HL-60 (cell line): ENCODE measurements around the gene APOL3.
"Not testable (repeated sequence)": the region's sequence is repeated elsewhere in the genome, so short reads cannot be mapped to it uniquely, and the experiment has no call there.

Source experiments
- DNase-seq, 2 experiments: peaks; one replicate each; pipeline ENCODE4 v3.0.0-alpha.2; 2010 to 2020; ENCODE audit warnings: low read depth in 1 of 2, low spot score in 1 of 2
- H3K27ac ChIP-seq: fragments of 250-450 bp; sonication (Bioruptor Pico); replicated peaks from 2 replicates; pipeline ENCODE4 v1.5.1; 2020; ENCODE audit warnings: mild to moderate bottlenecking, moderate library complexity
- H3K27me3 ChIP-seq: fragments of 250-450 bp; sonication (Bioruptor Pico); 2 replicates; pipeline ENCODE4 v1.5.1; 2021; ENCODE audit warnings: mild to moderate bottlenecking, moderate library complexity; ENCODE audit not compliant: insufficient read depth, poor library complexity, severe bottlenecking
- H3K4me3 ChIP-seq: replicated peaks from 2 replicates; pipeline ENCODE4 v1.5.1; 2011; ENCODE audit warnings: mild to moderate bottlenecking, control low read depth, low read length; ENCODE audit not compliant: insufficient read depth
- GABPA ChIP-seq: IDR thresholded peaks from 2 replicates; pipeline ENCODE4 v1.6.1; 2012; ENCODE audit warnings: low read depth
- POLR2AphosphoS5 ChIP-seq: IDR thresholded peaks from 2 replicates; pipeline ENCODE4 v1.6.1; 2012; ENCODE audit warnings: low read depth
- SPI1 ChIP-seq: IDR thresholded peaks from 2 replicates; pipeline ENCODE4 v1.6.1; 2012; ENCODE audit warnings: low read depth, mild to moderate bottlenecking, borderline replicate concordance
- TF ChIP-seq, protein P1 (sequence below): IDR thresholded peaks from one replicate; pipeline ENCODE4 v1.5.1; 2011; ENCODE audit warnings: low read length, control low read depth, inconsistent platforms; ENCODE audit not compliant: insufficient read depth
- TF ChIP-seq, protein P2 (sequence below): IDR thresholded peaks from 2 replicates; pipeline ENCODE4 v1.6.1; 2012; ENCODE audit warnings: low read depth; ENCODE audit not compliant: insufficient replicate concordance

Gene APOL3

DNA sequence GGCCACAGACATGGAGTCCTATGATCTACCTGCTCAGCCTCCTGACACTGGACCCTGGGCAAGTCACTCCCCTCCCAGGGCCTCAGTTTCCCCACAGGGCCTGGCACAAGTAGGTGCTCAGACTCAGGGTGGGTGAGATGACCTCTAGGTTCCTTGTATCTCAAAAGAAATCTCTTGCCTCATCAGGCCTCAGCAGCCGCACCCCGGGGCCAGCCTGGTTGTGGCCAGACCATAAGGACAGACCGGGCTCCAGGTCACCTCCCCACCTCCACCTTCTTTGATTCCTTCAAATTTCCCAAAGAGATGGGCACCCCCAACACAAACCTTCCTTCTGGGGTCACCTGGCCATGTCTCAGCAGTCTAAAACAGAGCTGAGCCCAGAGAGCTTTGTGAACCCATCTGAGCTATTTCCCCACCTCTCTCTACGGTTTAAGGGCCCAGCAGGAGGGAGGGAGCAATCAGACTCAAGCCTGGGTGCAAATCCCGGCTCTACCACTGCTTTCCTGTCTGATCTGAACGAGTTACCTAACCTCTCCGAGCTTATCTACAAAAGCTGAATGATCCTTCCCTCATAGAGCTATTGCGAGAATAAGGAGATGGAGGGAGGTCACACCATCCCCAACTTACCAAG is 43.6 kb upstream of the APOL3 start:
- DNase-seq, result no peak
- TF ChIP-seq SPI1, result no peak
- TF ChIP-seq GABPA, result no peak
- TF ChIP-seq, protein P1, sequence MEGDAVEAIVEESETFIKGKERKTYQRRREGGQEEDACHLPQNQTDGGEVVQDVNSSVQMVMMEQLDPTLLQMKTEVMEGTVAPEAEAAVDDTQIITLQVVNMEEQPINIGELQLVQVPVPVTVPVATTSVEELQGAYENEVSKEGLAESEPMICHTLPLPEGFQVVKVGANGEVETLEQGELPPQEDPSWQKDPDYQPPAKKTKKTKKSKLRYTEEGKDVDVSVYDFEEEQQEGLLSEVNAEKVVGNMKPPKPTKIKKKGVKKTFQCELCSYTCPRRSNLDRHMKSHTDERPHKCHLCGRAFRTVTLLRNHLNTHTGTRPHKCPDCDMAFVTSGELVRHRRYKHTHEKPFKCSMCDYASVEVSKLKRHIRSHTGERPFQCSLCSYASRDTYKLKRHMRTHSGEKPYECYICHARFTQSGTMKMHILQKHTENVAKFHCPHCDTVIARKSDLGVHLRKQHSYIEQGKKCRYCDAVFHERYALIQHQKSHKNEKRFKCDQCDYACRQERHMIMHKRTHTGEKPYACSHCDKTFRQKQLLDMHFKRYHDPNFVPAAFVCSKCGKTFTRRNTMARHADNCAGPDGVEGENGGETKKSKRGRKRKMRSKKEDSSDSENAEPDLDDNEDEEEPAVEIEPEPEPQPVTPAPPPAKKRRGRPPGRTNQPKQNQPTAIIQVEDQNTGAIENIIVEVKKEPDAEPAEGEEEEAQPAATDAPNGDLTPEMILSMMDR, result no peak
- TF ChIP-seq POLR2AphosphoS5, result no peak
- TF ChIP-seq, protein P2, sequence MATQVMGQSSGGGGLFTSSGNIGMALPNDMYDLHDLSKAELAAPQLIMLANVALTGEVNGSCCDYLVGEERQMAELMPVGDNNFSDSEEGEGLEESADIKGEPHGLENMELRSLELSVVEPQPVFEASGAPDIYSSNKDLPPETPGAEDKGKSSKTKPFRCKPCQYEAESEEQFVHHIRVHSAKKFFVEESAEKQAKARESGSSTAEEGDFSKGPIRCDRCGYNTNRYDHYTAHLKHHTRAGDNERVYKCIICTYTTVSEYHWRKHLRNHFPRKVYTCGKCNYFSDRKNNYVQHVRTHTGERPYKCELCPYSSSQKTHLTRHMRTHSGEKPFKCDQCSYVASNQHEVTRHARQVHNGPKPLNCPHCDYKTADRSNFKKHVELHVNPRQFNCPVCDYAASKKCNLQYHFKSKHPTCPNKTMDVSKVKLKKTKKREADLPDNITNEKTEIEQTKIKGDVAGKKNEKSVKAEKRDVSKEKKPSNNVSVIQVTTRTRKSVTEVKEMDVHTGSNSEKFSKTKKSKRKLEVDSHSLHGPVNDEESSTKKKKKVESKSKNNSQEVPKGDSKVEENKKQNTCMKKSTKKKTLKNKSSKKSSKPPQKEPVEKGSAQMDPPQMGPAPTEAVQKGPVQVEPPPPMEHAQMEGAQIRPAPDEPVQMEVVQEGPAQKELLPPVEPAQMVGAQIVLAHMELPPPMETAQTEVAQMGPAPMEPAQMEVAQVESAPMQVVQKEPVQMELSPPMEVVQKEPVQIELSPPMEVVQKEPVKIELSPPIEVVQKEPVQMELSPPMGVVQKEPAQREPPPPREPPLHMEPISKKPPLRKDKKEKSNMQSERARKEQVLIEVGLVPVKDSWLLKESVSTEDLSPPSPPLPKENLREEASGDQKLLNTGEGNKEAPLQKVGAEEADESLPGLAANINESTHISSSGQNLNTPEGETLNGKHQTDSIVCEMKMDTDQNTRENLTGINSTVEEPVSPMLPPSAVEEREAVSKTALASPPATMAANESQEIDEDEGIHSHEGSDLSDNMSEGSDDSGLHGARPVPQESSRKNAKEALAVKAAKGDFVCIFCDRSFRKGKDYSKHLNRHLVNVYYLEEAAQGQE, result no peak
- H3K27me3 ChIP-seq, result no peaks in the 10 kb centered on the region
- H3K27ac ChIP-seq, result no peak overlapping the region
- H3K4me3 ChIP-seq, result no peak overlapping the region

DNA sequence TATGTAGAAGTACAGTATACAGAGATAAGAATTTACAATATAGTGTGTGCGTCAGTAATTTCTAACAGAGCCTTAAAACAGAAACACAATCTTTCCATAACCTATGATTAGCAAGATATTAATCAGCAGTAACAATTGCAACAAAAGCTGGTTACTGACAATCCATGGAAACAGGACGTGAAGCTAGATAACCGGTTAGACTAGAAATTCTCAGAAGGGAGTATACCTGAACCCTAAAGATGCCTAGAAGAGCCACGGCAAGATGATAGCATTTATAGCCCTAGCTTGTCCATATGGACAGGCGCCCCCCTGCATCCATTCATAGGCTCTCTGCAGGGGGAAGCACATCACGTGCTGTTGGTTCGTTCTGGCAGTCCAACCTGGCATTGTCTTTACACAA is 42.9 kb upstream of the APOL3 start:
- not testable (repeated sequence) for H3K4me3 ChIP-seq, DNase-seq, H3K27ac ChIP-seq, H3K27me3 ChIP-seq

DNA sequence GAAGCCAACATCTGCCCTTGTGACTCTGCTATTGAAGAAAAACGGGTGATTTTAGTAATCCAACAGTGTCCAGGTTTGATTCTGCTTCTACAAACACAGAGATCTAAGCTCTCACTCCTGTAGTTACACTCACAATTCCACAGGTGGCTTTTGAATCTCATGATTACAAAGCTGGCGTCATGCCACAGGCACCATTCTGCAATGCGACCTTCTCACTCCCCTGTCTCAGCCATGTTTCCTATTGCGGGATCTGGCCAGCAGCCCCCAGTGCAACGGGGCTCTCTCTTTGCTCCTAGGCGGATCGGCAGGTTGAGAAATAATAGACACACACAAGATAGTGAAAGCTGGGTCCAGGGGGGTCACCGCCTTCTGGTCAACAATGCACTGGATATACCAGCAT is 42.4 kb upstream of the APOL3 start:
- not testable (repeated sequence) for H3K27me3 ChIP-seq, DNase-seq, H3K27ac ChIP-seq, H3K4me3 ChIP-seq

DNA sequence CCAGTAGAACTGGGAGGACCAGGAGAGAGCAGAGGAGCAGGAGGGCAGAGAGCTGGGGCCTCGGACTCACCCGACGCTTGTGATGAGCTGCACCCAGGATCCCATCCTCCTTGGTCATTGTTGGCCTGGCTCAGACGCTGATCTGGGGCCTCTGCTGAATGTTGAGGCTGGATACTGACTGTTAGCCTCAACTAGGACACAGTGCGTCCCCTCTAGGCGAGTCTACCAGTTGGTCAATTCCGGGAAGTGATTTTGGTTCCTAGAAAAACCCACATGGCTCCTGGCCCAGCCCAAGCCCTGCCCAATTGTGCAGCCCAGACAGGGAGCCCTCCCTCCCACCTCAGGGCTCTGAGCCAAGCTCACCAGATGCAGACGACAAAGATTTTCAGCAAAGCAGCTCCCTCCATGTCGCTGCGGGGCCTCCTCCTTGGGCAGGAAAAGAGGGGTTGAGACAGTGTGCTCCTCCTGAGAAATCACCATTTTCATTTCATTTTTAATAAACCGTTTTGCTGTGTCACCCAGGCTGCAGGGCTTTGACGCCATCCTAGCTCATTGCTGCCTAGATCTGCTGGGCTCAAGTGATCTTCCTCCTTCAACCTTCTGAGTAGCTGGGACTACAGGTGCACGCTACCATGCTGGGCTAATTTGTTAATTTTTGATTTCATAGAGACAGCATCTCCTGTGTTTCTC is 41.2 kb upstream of the APOL3 start, which contains the start of gene APOL4:
APOL4 (minus strand) TSS at position 180 of the 690 bp plus-strand sequence; CDS start at position 105, 75 bp downstream.
- no peak for DNase-seq
- Histone ChIP-seq H3K27me3 (no peaks in the 10 kb centered on the region), H3K27ac (no peak within 1 kb of the TSS), H3K4me3 (no peak within 1 kb of the TSS)
- TF ChIP-seq SPI1 (no peak), POLR2AphosphoS5 (no peak), GABPA (no peak)
- TF ChIP-seq, protein P2, result no peak
- TF ChIP-seq, protein P1, result no peak

DNA sequence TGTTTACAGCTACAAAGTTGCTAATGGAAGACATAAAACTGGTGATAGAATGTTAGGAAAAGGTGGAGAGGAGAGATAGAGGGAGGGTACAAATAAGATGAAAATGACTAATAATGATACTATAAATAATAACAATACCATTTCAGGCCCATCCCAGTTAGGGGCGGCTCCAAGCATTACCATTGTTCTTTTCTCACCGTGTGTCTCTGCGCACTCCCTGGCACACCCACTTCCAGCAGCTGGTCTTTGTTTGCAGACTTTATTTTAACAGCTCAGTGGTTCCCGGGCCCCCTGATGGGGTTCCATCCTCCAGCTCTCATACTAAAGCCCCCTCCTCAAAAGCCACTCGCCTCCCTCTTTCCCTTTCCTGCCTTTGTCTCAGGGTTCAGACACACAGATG is 40.5 kb upstream of the APOL3 start:
- H3K27ac ChIP-seq, H3K27me3 ChIP-seq, DNase-seq, H3K4me3 ChIP-seq: not testable (repeated sequence)
